DMS79 (cell line): ENCODE results near the gene LMOD3.

Experiments
- DNase-seq: peaks from one replicate; lab custom pipeline; 2025; lab: John Stamatoyannopoulos, UW

The LMOD3 gene

GRCh38 chr3:69058180-69058946 lies 64.0 kb downstream of the LMOD3 start:
- no peak for DNase-seq
